COLO668 (cell line): Measurements from ENCODE around the gene CTIF.

Experiments
- DNase-seq: peaks from one replicate; lab custom pipeline; 2025; ENCODE audit not compliant: unreplicated experiment; lab: John Stamatoyannopoulos, UW

Gene CTIF

GRCh38 chr18:48550101-48550729 is 11.4 kb downstream of the CTIF start:
- no peak for DNase-seq

- DNase-seq, result no peak
These were observed 12.3 kb downstream of the CTIF start for GRCh38 chr18:48551100-48551499.

DNA sequence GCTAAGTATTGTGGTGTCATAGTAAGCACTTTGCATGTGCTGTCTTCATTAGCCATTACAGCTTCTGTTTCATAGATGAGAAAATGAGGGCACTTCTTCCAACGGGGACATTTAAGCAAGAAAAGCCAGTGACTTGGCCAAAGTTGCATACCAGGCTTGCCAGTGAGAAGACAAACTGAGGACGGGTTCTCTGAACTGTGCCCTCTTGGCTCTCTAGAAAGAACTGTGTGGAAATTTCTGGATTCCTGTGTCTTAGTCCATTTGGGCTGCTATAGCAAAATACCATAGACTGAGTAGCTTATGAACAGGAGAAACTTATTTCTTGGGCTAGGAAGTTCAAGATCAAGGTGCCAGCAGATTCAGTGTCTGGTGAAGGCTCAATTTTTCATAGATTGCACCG is 13.3 kb downstream of the CTIF start:
- no peak for DNase-seq

DNA sequence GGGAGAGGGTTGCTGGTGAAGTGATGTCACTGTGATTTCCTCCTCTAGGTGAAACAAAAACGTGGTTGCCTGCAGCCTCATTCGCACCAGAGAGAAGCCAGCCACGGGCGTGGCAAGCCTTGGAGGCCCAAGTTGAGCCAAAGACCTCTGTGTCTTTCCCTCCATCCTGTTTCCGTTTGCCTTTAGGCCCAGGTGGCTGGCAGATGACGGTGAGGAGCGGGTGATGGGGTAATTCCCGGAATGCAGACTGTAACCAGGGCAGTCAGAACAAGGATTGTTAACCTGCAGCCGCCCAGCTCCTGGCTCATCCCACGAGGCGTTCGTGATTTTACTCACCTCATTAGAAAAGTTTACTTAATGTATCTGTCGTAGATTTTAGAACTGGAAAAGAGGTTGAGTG is 14.4 kb downstream of the CTIF start:
- DNase-seq, result no peak

DNA sequence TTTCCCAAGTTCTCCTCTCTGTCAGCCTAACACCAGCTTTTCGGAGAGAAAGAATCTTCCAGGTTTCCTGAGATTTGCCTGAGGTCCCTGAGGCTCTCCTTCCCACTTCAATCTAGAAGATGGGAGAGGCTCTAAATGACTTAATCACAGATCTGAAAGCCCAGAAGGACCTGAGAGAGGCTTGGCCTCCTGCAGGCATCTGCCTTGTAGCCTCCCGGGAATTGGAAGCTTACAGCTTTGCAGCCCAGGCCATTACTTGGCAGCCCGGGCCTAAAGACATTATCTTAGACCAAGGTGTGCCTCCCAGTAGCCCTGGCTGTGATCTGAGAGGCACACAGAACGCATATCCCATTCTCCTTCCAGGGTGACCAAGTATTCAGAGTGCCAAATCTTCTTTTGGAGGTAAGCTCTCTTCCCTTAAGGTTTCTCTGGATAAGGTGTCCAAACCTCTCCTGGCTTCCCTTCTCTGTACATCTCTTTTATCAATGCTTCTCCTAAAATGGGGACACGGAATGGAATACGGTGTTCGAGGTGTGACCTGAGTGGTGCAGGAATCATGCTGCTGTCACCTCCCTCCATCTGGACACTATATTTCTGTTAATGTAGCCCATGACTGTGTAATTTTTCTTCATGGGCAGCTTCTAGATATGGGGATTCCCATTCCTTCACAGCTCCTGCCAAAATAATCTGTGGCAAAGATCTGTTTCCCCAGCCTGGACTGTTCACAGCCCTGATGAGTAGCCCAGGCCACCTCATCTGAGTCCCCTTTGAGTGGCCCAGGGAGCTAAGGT is 16.0 kb downstream of the CTIF start:
- no peak for DNase-seq

DNA sequence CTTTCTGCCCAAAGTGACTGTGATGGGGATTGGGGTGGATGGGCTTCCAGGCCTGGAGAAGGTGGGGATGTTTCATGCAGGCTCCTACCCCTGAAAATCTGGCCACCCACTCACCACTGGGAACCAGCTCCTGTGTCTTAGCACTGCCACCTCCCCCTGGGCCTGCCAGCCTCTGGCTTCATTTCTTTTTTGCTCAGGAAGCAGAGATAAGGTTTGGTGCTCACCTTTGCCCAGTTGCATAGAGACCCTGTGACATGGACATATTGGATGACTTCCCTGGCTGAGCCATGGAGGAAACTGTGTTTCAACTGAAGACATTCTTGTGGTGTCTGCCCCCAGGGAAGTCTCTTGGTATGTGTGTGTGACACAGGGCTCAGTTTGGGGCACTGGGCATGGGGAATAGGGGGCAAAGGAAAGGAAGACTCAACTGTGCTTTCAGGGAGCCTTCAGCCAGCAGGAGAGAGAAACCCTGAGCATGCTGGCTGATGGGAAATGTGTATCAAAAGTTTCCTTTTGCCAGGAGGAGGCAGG is 16.7 kb downstream of the CTIF start:
- DNase-seq, result no peak

DNA sequence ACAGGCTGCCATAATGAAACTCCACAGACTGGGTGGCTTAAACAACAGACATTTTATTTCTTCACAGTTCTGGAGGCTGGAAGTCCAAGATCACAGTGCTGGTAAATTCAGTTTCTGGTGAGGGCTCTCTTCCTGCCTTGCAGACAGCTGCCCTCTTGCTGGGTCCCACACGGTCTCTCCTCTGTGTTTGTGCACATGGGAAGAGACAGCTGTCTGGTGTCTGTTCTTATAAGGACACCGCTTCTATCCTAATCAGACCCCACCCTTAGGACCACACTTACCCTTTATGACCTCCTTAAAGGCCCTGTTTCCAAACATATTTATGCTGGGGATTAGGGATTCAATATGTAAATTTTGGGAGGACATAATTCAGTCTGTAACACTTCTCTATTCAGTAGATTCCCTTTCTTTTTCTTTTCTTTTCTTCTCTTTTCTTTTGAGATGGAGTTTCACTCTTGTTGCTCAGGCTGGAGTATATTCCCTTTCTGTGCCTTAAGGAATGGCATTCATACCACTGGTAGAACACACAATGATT is 18.9 kb downstream of the CTIF start:
- no peak for DNase-seq

GRCh38 chr18:48558248-48558647 is 19.4 kb downstream of the CTIF start:
- no peak for DNase-seq

DNA sequence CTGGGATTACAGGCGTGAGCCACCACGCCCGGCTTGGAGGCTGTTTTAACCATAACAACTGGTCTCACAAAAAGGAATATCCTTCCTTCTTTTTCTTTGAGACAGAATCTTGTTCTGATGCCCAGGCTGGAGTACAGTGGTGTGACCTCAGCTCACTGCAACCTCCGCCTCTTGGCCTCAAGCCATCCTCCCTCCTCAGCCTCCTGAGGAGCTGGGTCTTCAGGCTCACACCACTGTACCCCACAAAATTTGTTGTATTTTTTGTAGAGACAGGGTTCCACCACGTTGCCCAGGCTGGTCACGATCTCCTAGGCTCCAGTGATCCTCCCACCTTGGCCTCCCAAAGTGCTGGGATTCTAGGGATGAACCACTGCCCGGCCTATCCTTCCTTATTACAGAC is 21.7 kb downstream of the CTIF start:
- DNase-seq, result no peak

- DNase-seq, result no peak
These were observed 23.2 kb downstream of the CTIF start for GRCh38 chr18:48562075-48562474.

- DNase-seq, result no peak
These were observed 24.2 kb downstream of the CTIF start for GRCh38 chr18:48563027-48563426.

GRCh38 chr18:48564139-48564538 is 25.3 kb downstream of the CTIF start:
- no peak for DNase-seq

GRCh38 chr18:48565105-48565504 is 26.3 kb downstream of the CTIF start:
- DNase-seq, result no peak

DNA sequence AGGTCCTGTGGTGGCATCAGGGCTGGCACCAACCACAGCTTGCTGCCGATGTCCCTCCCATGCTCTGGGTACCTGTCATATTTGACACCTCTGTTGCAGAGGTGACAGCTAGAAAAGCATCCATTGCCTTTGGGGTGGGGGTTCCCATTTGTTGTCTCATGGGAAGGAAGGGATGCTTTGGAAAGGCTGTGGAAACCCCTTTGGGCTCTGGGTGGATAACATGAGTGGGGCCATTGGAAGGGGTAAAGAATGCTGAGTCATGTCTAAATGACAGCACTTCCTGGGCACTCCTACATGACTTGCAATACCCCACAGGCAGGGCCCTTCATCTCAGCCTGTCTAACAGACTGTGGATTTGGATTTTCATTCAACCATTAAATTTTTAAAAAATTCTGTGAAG is 27.8 kb downstream of the CTIF start:
- DNase-seq, result no peak

DNA sequence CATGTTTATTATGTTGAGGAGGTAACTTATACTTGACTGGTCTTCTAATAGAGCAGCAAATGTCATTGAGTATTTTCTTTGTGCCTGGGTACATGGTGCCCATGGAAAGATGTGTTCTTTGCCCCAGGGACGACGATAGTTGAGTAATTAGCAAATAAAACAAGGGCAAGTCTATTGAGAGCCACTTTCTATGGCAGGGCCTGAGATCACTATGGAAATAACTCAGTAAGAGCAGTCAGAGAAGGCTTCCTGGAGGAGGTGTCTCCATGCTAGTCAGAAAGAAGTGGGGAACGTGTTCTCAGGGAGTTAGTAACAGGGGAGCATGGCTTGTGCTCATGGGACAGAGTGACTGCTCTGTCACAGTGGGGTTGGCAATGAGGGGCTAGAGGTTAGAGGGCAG is 28.6 kb downstream of the CTIF start:
- no peak for DNase-seq

DNA sequence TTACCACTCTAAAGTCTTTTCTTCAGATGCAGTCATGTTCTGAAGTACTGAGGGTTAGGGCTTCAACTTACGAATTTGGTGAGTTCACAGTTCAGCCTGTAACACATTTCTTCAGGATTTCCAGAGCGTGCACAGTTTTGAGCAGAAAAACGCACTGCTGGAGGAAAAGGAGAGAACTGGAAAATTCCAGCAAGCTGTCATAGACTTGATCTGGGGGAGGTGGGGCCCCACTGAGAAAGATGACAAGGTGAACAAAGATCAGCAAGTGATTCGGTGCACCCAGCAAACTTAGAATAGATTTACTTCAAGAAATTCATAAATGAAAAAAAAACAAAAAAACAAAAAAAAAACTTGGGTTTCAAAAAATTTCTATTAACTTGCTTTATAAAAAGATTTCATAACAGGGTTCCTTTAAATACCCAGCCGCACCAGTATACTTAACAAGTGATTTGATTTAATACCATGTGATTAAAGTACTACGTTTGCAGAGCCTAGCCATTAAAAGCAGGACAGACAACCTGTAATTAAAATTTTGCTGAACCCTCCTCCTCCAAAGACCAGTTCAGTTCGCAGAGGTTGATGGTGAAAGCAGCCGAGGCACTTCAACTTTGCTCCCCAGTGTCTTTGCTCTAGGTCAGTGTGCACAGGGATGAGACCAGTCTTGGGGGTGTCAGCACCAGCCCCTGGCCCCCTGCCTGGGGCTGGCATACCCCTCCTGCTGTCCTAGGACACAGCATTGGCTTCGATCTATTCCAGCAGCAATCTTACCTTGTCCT is 30.5 kb downstream of the CTIF start:
- no peak for DNase-seq

GRCh38 chr18:48569915-48570264 is 31.1 kb downstream of the CTIF start:
- no peak for DNase-seq

DNA sequence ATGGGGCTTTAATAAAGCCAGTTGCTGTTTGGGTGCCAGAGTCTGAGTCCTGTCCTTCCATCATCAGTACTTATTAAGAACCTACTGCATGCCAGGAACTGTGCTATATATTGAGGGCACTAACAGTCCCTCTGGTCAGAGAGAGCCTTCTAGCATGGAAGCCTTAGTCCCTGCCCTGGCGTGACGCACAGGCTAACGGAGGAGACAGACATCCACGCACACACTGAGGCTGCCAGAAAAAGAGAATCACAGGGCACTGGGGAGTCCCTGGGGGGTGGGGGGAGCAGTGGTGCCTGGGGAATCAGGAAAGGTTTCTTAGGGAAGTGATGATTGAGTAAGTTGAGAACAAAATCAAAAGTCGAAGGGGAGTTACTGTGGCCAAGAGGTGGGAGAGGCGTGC is 31.5 kb downstream of the CTIF start:
- no peak for DNase-seq

DNA sequence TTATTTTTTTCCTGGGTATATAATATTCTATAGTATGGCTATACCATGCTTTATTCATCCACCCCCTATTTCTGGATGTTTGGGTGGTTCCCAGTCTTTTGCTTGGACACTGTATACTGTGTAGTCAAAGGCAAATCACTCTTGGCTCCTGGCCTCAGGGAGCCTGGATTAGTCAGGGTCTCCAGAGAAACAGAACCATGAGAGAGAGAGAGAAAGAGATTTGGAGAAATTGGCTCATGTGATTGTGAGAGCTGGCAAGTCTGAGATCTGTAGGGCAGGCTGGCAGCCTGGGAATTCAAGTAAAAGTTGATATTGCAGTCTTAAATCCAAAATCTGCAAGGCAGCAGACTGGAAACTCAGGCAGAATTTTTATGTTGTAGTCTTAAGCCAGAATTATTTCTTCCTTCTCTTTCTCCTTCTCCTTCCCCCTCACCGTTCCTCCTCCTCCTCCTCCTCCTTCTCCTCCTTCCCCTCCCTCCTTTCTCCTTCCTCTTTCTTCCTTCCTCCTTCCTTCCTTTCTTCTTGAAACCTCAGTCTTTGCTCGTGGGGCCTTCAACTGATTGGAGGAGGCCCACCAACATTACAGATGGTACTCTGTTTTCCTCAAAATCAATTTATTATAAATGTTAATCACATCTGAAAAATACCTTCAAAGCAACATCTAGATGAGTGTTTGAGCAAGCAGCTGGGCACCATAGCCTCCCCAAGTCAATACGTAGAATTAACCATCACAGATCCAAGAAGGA is 33.0 kb downstream of the CTIF start:
- DNase-seq, result no peak

DNA sequence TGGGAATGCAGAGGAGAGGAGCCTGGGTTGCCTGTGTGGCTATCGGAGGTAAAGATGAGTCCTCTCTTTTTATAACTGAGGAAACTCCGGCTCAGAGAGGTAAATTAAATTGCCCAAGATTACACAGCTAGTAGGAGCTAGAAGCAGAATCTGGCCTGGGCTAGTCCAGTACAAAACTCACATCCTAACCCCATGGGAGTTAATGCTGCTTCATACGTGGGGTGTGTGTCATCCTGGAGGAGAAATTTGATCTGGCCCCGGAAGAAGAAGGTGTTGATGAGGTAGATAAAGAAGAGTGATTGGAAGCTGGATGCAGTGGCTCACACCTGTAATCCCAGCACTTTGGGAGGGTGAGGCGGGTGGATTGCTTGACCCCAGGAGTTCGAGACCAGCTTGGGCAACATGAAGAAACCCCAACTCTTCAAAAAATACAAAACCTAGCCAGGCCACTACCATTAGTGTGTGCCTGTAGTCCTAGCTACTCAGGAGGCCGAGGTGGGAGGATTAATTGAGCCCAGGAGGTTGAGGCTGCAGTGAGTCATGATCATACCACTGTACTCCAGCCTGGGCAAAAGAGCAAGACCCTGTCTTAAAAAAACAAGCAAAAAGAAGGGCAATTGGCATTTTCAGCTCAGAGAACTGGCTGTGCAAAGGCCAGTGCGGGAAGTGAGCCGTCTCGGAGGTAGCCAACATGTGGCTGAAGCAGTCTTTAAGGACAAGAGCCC is 33.7 kb downstream of the CTIF start:
- DNase-seq, result no peak
